B cell (primary cell): ENCODE data around the gene MORF4L1. TPM values are rescaled to one million over a fixed set of nuclear protein-coding genes. Genes with fewer than 3 reads are reported as not detected.
"Not testable (repeated sequence)": the region's sequence is repeated elsewhere in the genome, so short reads cannot be mapped to it uniquely, and the experiment has no call there.

ENCODE experiments used
- ATAC-seq: fragments of 200-7000 bp; cut with Tn5 transposase; one replicate; pipeline ENCODE4 v1.10.0; 2021; ENCODE audit warnings: low read depth, mild to moderate bottlenecking, moderate number of reproducible peaks, moderate library complexity
- CTCF ChIA-PET: fragments of 350-600 bp; sonication (Branson Sonifier 250); formaldehyde crosslinking; loops from one replicate; lab custom pipeline; 2021; ENCODE audit warnings: antibody characterized with exemption, inconsistent platforms; lab: Charles Lee
- POLR2A ChIA-PET: fragments of 350-600 bp; sonication (Branson Sonifier 250); formaldehyde crosslinking; loops from one replicate; lab custom pipeline; 2021; ENCODE audit warnings: antibody characterized with exemption; lab: Charles Lee
- DNase-seq: peaks from one replicate; pipeline ENCODE4 v3.0.0; 2013
- H2AFZ ChIP-seq: 2 replicates; pipeline ENCODE4 v1.6.1; 2012; ENCODE audit warnings: mild to moderate bottlenecking, low read depth, low read length; ENCODE audit not compliant: insufficient read depth, poor library complexity, severe bottlenecking
- H3K27ac ChIP-seq, 2 donors: 1 replicate in 1 of 2; 2 replicates in 1 of 2; pipeline ENCODE4 v1.5.1; 2012 to 2013; ENCODE audit warnings: low read length in 2 of 2, mild to moderate bottlenecking in 2 of 2, moderate library complexity in 1 of 2
- H3K27me3 ChIP-seq, 4 experiments: fragments of 200-600 bp in 1 of 4; sonication (generic) in 1 of 4; replicated peaks in 1 of 4; 1 replicate in 2 of 4; 2 replicates in 2 of 4; pipeline versions ENCODE4 v1.6.1 to v1.7.0; 2013 to 2016; ENCODE audit warnings: low read length in 3 of 4, mild to moderate bottlenecking in 2 of 4, mixed read lengths in 1 of 4, moderate library complexity in 1 of 4; ENCODE audit not compliant: insufficient read depth in 4 of 4, control insufficient read depth in 3 of 4; ENCODE audit errors: control extremely low read depth in 1 of 4
- H3K36me3 ChIP-seq, 2 experiments: replicated peaks in 1 of 2; 1 replicate in 1 of 2; 2 replicates in 1 of 2; pipeline versions ENCODE4 v1.6.1 to v1.7.1; 2013; ENCODE audit warnings: low read length in 1 of 2; ENCODE audit not compliant: insufficient read depth in 2 of 2, control insufficient read depth in 1 of 2; ENCODE audit errors: control extremely low read depth in 1 of 2, extremely low read depth in 1 of 2
- H3K4me1 ChIP-seq, 2 donors: fragments of 200-600 bp in 1 of 2; sonication (generic) in 1 of 2; 1 replicate in 1 of 2; 2 replicates in 1 of 2; pipeline versions ENCODE4 v1.5.1 to v1.6.1; 2013 to 2017; ENCODE audit warnings: low read length in 2 of 2; ENCODE audit not compliant: control insufficient read depth in 2 of 2, insufficient read depth in 2 of 2
- H3K4me2 ChIP-seq: replicated peaks from 2 replicates; pipeline ENCODE3; 2012; ENCODE audit warnings: mild to moderate bottlenecking, low read depth, low read length; ENCODE audit not compliant: poor library complexity, severe bottlenecking
- H3K4me3 ChIP-seq, 5 experiments: fragments of 200-600 bp in 1 of 5; sonication (generic) in 1 of 5; 1 replicate in 3 of 5; 2 replicates in 2 of 5; pipeline versions ENCODE4 v1.5.1 to v1.7.0; 2011 to 2016; ENCODE audit warnings: low read length in 4 of 5, mild to moderate bottlenecking in 4 of 5, low read depth in 2 of 5, control low read depth in 1 of 5, moderate library complexity in 1 of 5; ENCODE audit not compliant: insufficient read depth in 1 of 5; ENCODE audit errors: control extremely low read depth in 1 of 5, extremely low read depth in 1 of 5
- H3K79me2 ChIP-seq: fragments of 200-600 bp; sonication (generic); one replicate; pipeline ENCODE4 v1.6.0; 2016; ENCODE audit warnings: low read length; ENCODE audit not compliant: control insufficient read depth, insufficient read depth
- H3K9ac ChIP-seq: fragments of 200-600 bp; sonication (generic); 2 replicates; pipeline ENCODE4 v1.6.1; 2017; ENCODE audit warnings: mild to moderate bottlenecking, low read length, moderate library complexity
- H3K9me3 ChIP-seq, 3 donors: one replicate each; pipeline versions ENCODE4 v1.6.1 to v1.7.1; 2013; ENCODE audit warnings: low read length in 2 of 3; ENCODE audit not compliant: control insufficient read depth in 2 of 3, insufficient read depth in 1 of 3; ENCODE audit errors: control extremely low read depth in 1 of 3
- H4K20me1 ChIP-seq: 2 replicates; pipeline ENCODE4 v1.6.0; 2012; ENCODE audit warnings: mild to moderate bottlenecking, low read length; ENCODE audit not compliant: insufficient read depth, control insufficient read depth, poor library complexity, severe bottlenecking
- H3K27ac Mint-ChIP-seq: one replicate; pipeline ENCODE4 v1.8.0; 2021; ENCODE audit warnings: mixed read lengths
- H3K27me3 Mint-ChIP-seq: one replicate; pipeline ENCODE4 v1.8.0; 2021; ENCODE audit warnings: mixed read lengths
- H3K4me1 Mint-ChIP-seq: one replicate; pipeline ENCODE4 v1.8.0; 2021; ENCODE audit warnings: mixed read lengths
- H3K4me3 Mint-ChIP-seq: one replicate; pipeline ENCODE4 v1.8.0; 2021; ENCODE audit warnings: mixed read lengths
- H3K9me3 Mint-ChIP-seq: one replicate; pipeline ENCODE4 v1.8.0; 2022; ENCODE audit warnings: mixed read lengths; ENCODE audit not compliant: insufficient read depth
- CTCF ChIP-seq: fragments of 200-600 bp; IDR thresholded peaks from one replicate; pipeline ENCODE4 v1.8.0; 2022; ENCODE audit warnings: antibody characterized with exemption, mild to moderate bottlenecking
- EZH2 ChIP-seq: IDR thresholded peaks from 2 replicates; pipeline ENCODE4 v1.6.1; 2012; ENCODE audit warnings: borderline replicate concordance, low read depth, mild to moderate bottlenecking, moderate library complexity, low read length; ENCODE audit not compliant: insufficient read depth, poor library complexity, severe bottlenecking
- WGBS: methylation state at CpG from one replicate; pipeline ENCODE4 v1.1.5; 2013; ENCODE audit warnings: missing lambda C conversion rate; ENCODE audit not compliant: insufficient coverage; 5-methylcytosine and 5-hydroxymethylcytosine counted together
- intact Hi-C: fragments of 100-400 bp; cut with micrococcal nuclease; formaldehyde crosslinking; loops from one replicate; pipeline ENCODE4 v1.10.0; 2022
- polyA plus RNA-seq: library from polyadenylated mRNA; depleted of rRNA; stranded (reverse); fragments of >200 nt; gene quantifications from 2 replicates; pipeline ENCODE4 v1.2.3, GENCODE V29; 2012
- total RNA-seq, 2 donors: library from RNA; stranded (reverse); fragments of 120-200 nt in 1 of 2; gene quantifications; 1 replicate in 1 of 2; 2 replicates in 1 of 2; pipeline versions ENCODE4 v1.2.3 to v1.2.4, GENCODE V29; 2013 to 2022

Gene MORF4L1
- total and polyA plus RNA-seq, 2 donors (not counting 1 experiment from before 2014, with no cell fraction given) = 79.0 to 242 TPM

- H3K4me3 Mint-ChIP-seq, H3K36me3 ChIP-seq, H3K79me2 ChIP-seq, H3K4me1 ChIP-seq, H3K4me1 Mint-ChIP-seq, H3K27ac Mint-ChIP-seq, H3K9me3 ChIP-seq, H3K4me3 ChIP-seq, H3K27ac ChIP-seq, H3K4me2 ChIP-seq, ATAC-seq, H3K27me3 Mint-ChIP-seq, H3K27me3 ChIP-seq, H3K9ac ChIP-seq, DNase-seq, H4K20me1 ChIP-seq, H2AFZ ChIP-seq, intact Hi-C loops, H3K9me3 Mint-ChIP-seq: not testable (repeated sequence)
- 77% methylated on average over 10 of the region's 15 CpGs for WGBS
- POLR2A ChIA-PET = interaction anchor here (0.7 kb wide), 1 partner anchor 25 kb away, joined by 3 read pairs; the partner anchor contains the start of gene MORF4L1
- CTCF ChIA-PET = interaction anchor here (0.6 kb wide), 1 partner anchor 10 kb away, joined by 5 read pairs; no protein-coding TSS in a partner anchor
These were observed 25.2 kb upstream of the MORF4L1 start for GRCh38 chr15:78847387-78847906.

GRCh38 chr15:78850352-78850751 lies 22.3 kb upstream of the MORF4L1 start:
- H3K27me3 Mint-ChIP-seq = peaks cover 7% of the 10 kb centered on the region
- Histone ChIP-seq H3K9ac (no peak overlapping the region), H3K4me1 (no peaks in the 10 kb centered on the region), H3K79me2 (no peaks in the 10 kb centered on the region), H3K27me3 (no peaks in the 10 kb centered on the region), H3K27ac (no peak overlapping the region), H3K4me3 (no peak overlapping the region), H3K4me2 (no peak overlapping the region), H2AFZ (no peak overlapping the region), H3K9me3 (no peaks in the 10 kb centered on the region), H3K36me3 (no peaks in the 10 kb centered on the region), H4K20me1 (no peaks in the 10 kb centered on the region)
- 100% methylated on average over 1 of the region's 2 CpGs for WGBS
- CTCF ChIA-PET = no interaction called here
- DNase-seq (no peak), ATAC-seq (no peak)
- H3K4me1 Mint-ChIP-seq = no peaks in the 10 kb centered on the region
- no peak overlapping the region for H3K4me3 Mint-ChIP-seq
- no peak overlapping the region for H3K27ac Mint-ChIP-seq
- no peaks in the 10 kb centered on the region for H3K9me3 Mint-ChIP-seq
- no peak for TF ChIP-seq CTCF
- no peak for TF ChIP-seq EZH2
- intact Hi-C loops = no loop called here
- POLR2A ChIA-PET = no interaction called here
